C4-2B (cell line): ENCODE results near the gene SLC30A3.

Experiments used
- H3K27ac ChIP-seq: fragments of 450-650 bp; 2 replicates; pipeline ENCODE4 v1.5.1; 2017
- CTCF ChIP-seq: fragments of 450-650 bp; conservative IDR thresholded peaks from 2 replicates; pipeline ENCODE4 v1.5.1; 2017; ENCODE audit warnings: mild to moderate bottlenecking
- ZFX ChIP-seq: fragments of 450-650 bp; IDR thresholded peaks from 2 replicates; pipeline ENCODE4 v1.6.1; 2017

The SLC30A3 gene

GRCh38 chr2:27221166-27221565 lies 41.7 kb downstream of the SLC30A3 start:
- TF ChIP-seq ZFX (no peak), CTCF (no peak)

GRCh38 chr2:27220091-27220490 lies 42.8 kb downstream of the SLC30A3 start:
- TF ChIP-seq ZFX (no peak), CTCF (no peak)
- no peak overlapping the region for H3K27ac ChIP-seq

More at GRCh38 chr2:27221166-27221565, 41.7 kb downstream of the SLC30A3 start:
- no peak overlapping the region for H3K27ac ChIP-seq

GRCh38 chr2:27219091-27219490 lies 43.8 kb downstream of the SLC30A3 start:
- no peak overlapping the region for H3K27ac ChIP-seq
- TF ChIP-seq CTCF (no peak), ZFX (no peak)

- H3K27ac ChIP-seq: no peak overlapping the region
- no peak for TF ChIP-seq CTCF
- TF ChIP-seq ZFX: no peak
These were observed 44.2 kb downstream of the SLC30A3 start for GRCh38 chr2:27218614-27219013.

GRCh38 chr2:27217173-27218121 lies 45.4 kb downstream of the SLC30A3 start, which contains the start of gene CAD:
Gene CAD (plus strand): TSS chr2:27217369. CDS start chr2:27217552, 183 bp downstream.
- H3K27ac ChIP-seq: peak within 1 kb of the TSS; percentile 86
- TF ChIP-seq CTCF: no peak; the same call in 1 of the 2 replicates
- no peak for TF ChIP-seq ZFX

DNA sequence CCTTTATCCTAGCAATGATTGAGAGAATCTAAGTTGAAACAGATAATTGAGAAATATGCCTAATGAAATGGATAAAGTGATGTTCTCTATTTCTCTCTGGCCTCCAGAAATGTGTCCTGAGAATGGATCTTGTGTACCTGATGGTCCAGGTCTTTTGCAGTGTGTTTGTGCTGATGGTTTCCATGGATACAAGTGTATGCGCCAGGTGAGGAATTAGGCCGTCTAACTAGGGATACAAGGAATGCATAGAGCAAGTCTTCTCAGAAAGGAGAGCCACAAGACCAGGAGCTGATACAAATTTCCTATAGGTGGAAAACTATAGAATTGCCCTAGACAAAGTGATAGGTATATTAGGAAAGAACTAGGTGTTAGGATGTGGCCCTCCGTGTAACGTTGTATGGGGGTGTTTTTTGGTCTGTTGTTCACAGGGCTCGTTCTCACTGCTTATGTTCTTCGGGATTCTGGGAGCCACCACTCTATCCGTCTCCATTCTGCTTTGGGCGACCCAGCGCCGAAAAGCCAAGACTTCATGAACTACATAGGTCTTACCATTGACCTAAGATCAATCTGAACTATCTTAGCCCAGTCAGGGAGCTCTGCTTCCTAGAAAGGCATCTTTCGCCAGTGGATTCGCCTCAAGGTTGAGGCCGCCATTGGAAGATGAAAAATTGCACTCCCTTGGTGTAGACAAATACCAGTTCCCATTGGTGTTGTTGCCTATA lies 46.3 kb downstream of the SLC30A3 start:
- peak overlapping the region; percentile 86 for H3K27ac ChIP-seq
- TF ChIP-seq CTCF (no peak), ZFX (no peak)

- TF ChIP-seq CTCF (no peak), ZFX (no peak)
- no peak overlapping the region for H3K27ac ChIP-seq
These were observed 47.9 kb downstream of the SLC30A3 start for GRCh38 chr2:27214941-27215340.
